ENCODE measurements around the gene FMR1. TPM values are rescaled to one million over a fixed set of nuclear protein-coding genes. Genes with fewer than 3 reads are reported as not detected.

The FMR1 gene
- total RNA-seq, 4 donors from 2014 or later = 27.5 to 30.2 (median 28.2) TPM

GRCh38 chrX:147935156-147935758 is 23.5 kb downstream of the FMR1 start:
- Histone ChIP-seq H3K36me3 (peaks cover 0 to 50% (median 14%) of the 10 kb centered on the region in 4 donors), H3K27me3 (no peaks in the 10 kb centered on the region)

GRCh38 chrX:147945286-147945685 is 33.6 kb downstream of the FMR1 start:
- H3K4me3 ChIP-seq = no peak overlapping the region
- H3K27ac ChIP-seq (replicated peaks in 1 of 4) = no peak overlapping the region
- TF ChIP-seq EP300 (IDR thresholded peaks at IDR 0.05) (no peak), POLR2A (IDR thresholded peaks at IDR 0.05; ENCODE audit: low read depth) (no peak), POLR2AphosphoS5 (IDR thresholded peaks at IDR 0.05) (no peak)
- TF ChIP-seq, protein P1, sequence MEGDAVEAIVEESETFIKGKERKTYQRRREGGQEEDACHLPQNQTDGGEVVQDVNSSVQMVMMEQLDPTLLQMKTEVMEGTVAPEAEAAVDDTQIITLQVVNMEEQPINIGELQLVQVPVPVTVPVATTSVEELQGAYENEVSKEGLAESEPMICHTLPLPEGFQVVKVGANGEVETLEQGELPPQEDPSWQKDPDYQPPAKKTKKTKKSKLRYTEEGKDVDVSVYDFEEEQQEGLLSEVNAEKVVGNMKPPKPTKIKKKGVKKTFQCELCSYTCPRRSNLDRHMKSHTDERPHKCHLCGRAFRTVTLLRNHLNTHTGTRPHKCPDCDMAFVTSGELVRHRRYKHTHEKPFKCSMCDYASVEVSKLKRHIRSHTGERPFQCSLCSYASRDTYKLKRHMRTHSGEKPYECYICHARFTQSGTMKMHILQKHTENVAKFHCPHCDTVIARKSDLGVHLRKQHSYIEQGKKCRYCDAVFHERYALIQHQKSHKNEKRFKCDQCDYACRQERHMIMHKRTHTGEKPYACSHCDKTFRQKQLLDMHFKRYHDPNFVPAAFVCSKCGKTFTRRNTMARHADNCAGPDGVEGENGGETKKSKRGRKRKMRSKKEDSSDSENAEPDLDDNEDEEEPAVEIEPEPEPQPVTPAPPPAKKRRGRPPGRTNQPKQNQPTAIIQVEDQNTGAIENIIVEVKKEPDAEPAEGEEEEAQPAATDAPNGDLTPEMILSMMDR (IDR thresholded peaks at IDR 0.05) = no peak
- DNase-seq (ENCODE audit: extremely low spot score) = no peak
- no peaks in the 10 kb centered on the region for H3K9me3 ChIP-seq
- H3K27me3 ChIP-seq = no peaks in the 10 kb centered on the region
- no peaks in the 10 kb centered on the region for H3K4me1 ChIP-seq
- peaks cover 4 to 76% (median 35%) of the 10 kb centered on the region in 4 donors for H3K36me3 ChIP-seq
- WGBS = 90% methylated on average over 5 of the region's 5 CpGs
- intact Hi-C loops (cut with DNase I) = no loop called here

More at GRCh38 chrX:147935156-147935758, 23.5 kb downstream of the FMR1 start:
- intact Hi-C loops (cut with DNase I) = no loop called here
- TF ChIP-seq EP300 (IDR thresholded peaks at IDR 0.05) = no peak
- TF ChIP-seq, protein P1 (IDR thresholded peaks at IDR 0.05) = no peak
- TF ChIP-seq POLR2AphosphoS5 (IDR thresholded peaks at IDR 0.05) = no peak
- TF ChIP-seq POLR2A (IDR thresholded peaks at IDR 0.05; ENCODE audit: low read depth) = no peak
- Histone ChIP-seq H3K4me3 (no peak overlapping the region), H3K9me3 (no peaks in the 10 kb centered on the region), H3K27ac (replicated peaks in 1 of 4) (no peak overlapping the region), H3K4me1 (no peaks in the 10 kb centered on the region)
- WGBS = 69% methylated on average over 3 of the region's 3 CpGs
- no peak for DNase-seq (ENCODE audit: extremely low spot score)

GRCh38 chrX:147948531-147948930 is 36.8 kb downstream of the FMR1 start:
- WGBS = 90% methylated on average over 7 of the region's 7 CpGs
- no peaks in the 10 kb centered on the region for H3K9me3 ChIP-seq
- intact Hi-C loops (cut with DNase I) = no loop called here
- TF ChIP-seq EP300 (IDR thresholded peaks at IDR 0.05) (no peak), POLR2A (IDR thresholded peaks at IDR 0.05; ENCODE audit: low read depth) (no peak), POLR2AphosphoS5 (IDR thresholded peaks at IDR 0.05) (no peak)
- TF ChIP-seq, protein P1 (IDR thresholded peaks at IDR 0.05) = no peak
- no peaks in the 10 kb centered on the region for H3K4me1 ChIP-seq
- H3K27me3 ChIP-seq = no peaks in the 10 kb centered on the region
- peaks cover 4 to 54% (median 29%) of the 10 kb centered on the region in 4 donors for H3K36me3 ChIP-seq
- no peak overlapping the region for H3K4me3 ChIP-seq
- no peak overlapping the region for H3K27ac ChIP-seq (replicated peaks in 1 of 4)
- no peak for DNase-seq (ENCODE audit: extremely low spot score)

GRCh38 chrX:147950352-147950751 is 38.6 kb downstream of the FMR1 start:
- Histone ChIP-seq H3K4me1 (no peaks in the 10 kb centered on the region), H3K4me3 (no peak overlapping the region), H3K9me3 (no peaks in the 10 kb centered on the region), H3K36me3 (peaks cover 4 to 36% (median 20%) of the 10 kb centered on the region in 4 donors), H3K27me3 (no peaks in the 10 kb centered on the region), H3K27ac (replicated peaks in 1 of 4) (no peak overlapping the region)
- TF ChIP-seq, protein P1 (IDR thresholded peaks at IDR 0.05) = no peak
- TF ChIP-seq POLR2AphosphoS5 (IDR thresholded peaks at IDR 0.05) (no peak), EP300 (IDR thresholded peaks at IDR 0.05) (no peak), POLR2A (IDR thresholded peaks at IDR 0.05; ENCODE audit: low read depth) (no peak)
- 81% methylated on average over 1 of the region's 1 CpG for WGBS
- DNase-seq (ENCODE audit: extremely low spot score) = no peak
- intact Hi-C loops (cut with DNase I) = no loop called here

DNA sequence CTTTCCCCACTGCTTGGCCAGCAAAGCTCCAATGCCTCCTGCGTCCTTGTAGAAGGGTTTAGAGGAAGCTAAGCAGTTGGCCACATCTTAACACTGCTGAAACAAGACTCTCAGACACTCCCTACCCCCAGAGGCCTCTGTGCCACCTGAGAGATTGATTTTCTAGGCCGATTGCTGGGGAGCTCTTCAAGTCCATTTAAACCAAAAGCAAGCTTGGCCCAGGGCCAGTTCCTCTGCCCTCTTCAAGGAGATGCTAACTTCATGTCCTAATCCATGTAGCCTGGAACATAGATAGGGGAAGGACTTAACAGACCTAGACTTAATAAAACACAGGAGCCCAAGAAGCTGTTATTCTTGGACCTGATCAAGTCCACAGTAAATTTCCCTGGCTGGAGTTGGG is 42.3 kb downstream of the FMR1 start:
- peaks cover 0 to 3% (median 0%) of the 10 kb centered on the region in 4 donors for H3K36me3 ChIP-seq
- H3K4me3 ChIP-seq = no peak overlapping the region
- intact Hi-C loops (cut with DNase I) = no loop called here
- H3K27me3 ChIP-seq = no peaks in the 10 kb centered on the region
- no peaks in the 10 kb centered on the region for H3K9me3 ChIP-seq
- H3K27ac ChIP-seq (replicated peaks in 1 of 4) = no peak overlapping the region
- 73% methylated on average over 2 of the region's 2 CpGs for WGBS
- no peaks in the 10 kb centered on the region for H3K4me1 ChIP-seq
- TF ChIP-seq, protein P1 (IDR thresholded peaks at IDR 0.05) = no peak
- TF ChIP-seq EP300 (IDR thresholded peaks at IDR 0.05) (no peak), POLR2AphosphoS5 (IDR thresholded peaks at IDR 0.05) (no peak), POLR2A (IDR thresholded peaks at IDR 0.05; ENCODE audit: low read depth) (no peak)
- no peak for DNase-seq (ENCODE audit: extremely low spot score)

All from esophagus muscularis mucosa (tissue), 4 donors.